Measurements from ENCODE around the gene SMIM12.

DNA sequence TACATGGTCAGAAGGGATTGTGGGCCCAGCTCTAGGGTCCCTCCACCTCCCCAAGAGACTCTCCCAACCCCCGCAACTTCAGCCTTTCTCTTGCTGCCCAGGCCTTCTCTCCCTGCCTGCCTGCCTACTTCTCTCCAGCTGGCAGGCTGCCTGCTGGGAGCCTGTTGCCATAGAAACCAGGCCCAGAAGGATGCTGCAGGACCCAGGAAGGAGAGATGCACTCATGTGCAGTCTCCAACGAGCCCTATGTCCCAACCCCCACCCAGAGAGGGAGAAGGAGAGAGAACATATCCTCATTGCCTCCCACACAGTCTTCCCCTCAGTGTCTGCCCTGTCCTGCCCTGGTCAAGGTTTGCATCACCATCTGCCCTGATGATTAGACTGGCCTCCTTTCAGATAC is 10.8 kb upstream of the SMIM12 start:
- TF ChIP-seq POLR2A (IDR thresholded peaks at IDR 0.05; ENCODE audit: low read depth, low read length) (no peak), POLR2AphosphoS5 (IDR thresholded peaks at IDR 0.05; ENCODE audit: low read depth, low read length) (no peak), PAX5 (IDR thresholded peaks at IDR 0.05; ENCODE audit: insufficient read depth, low read length, severe bottlenecking) (no peak)

Data from GM12891 (cell line).